ENCODE measurements around the gene MEIOC.
"Not testable (repeated sequence)": the region's sequence is repeated elsewhere in the genome, so short reads cannot be mapped to it uniquely, and the experiment has no call there.

The MEIOC gene

DNA sequence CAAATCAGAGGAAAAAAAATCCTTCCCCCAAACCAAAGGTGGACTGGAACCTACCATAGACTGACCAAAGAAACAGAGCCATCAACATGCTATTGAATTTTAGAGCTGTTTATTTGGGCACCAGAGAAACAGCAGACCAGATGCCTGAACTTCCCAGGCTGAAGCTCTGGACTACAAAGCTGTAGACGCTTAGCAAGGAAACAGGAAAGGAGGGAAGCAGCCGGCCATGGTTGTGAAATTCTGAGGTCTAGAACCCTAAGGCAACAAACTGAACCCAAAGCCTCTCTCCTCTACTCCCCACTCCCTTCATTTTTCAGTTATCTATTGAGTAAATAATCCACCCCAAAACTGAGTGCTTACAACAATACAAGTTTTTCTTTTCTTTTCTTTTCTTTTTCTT lies 45.4 kb upstream of the MEIOC start:
- Mint-ChIP-seq H3K4me1 (peaks cover 44% of the 10 kb centered on the region), H3K4me3 (no peak overlapping the region)

GRCh38 chr17:44614862-44615261 lies 41.4 kb upstream of the MEIOC start:
- Mint-ChIP-seq H3K27ac (no peak overlapping the region), H3K27me3 (ENCODE audit: low read depth) (peaks cover 4% of the 10 kb centered on the region), H3K4me1 (peaks cover 23% of the 10 kb centered on the region), H3K36me3 (ENCODE audit: low read depth) (no peaks in the 10 kb centered on the region), H3K9me3 (no peaks in the 10 kb centered on the region), H3K4me3 (no peak overlapping the region)
- no peak for TF ChIP-seq CTCF (IDR thresholded peaks at IDR 0.05; ENCODE audit: unreplicated experiment in 3 of 3)

More for the DNA sequence above, 45.4 kb upstream of the MEIOC start:
- TF ChIP-seq CTCF (IDR thresholded peaks at IDR 0.05; ENCODE audit: unreplicated experiment in 3 of 3), result no peak
- Mint-ChIP-seq H3K27ac (peak overlapping the region; percentile 79 to 86 (median 84)), H3K27me3 (ENCODE audit: low read depth) (peaks cover 4% of the 10 kb centered on the region), H3K36me3 (ENCODE audit: low read depth) (no peaks in the 10 kb centered on the region), H3K9me3 (no peaks in the 10 kb centered on the region)

DNA sequence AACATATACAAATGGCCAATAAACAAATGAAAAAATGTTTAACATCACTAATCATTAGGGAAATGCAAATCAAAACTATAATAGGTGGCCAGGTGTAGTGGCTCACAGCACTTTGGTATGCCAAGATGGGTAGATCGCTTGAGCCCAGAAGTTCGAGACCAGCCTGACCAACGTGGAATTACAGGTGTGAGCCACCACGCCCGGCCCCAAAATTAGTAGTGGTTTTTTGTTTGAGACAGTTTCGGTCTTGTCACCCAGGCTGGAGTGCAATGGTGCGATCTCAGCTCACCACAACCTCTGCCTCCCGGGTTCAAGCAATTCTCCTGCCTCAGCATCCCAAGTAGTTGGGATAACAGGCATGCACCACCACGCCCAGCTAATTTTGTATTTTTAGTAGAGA lies 37.6 kb upstream of the MEIOC start:
- H3K4me3 Mint-ChIP-seq; H3K27ac Mint-ChIP-seq; H3K4me1 Mint-ChIP-seq; H3K27me3 Mint-ChIP-seq (ENCODE audit: low read depth); H3K36me3 Mint-ChIP-seq (ENCODE audit: low read depth); H3K9me3 Mint-ChIP-seq: not testable (repeated sequence)

GRCh38 chr17:44623070-44623725 lies 33.1 kb upstream of the MEIOC start:
- no peak for TF ChIP-seq CTCF (IDR thresholded peaks at IDR 0.05; ENCODE audit: unreplicated experiment in 3 of 3)
- Mint-ChIP-seq H3K36me3 (ENCODE audit: low read depth) (no peaks in the 10 kb centered on the region), H3K27me3 (ENCODE audit: low read depth) (peaks cover 3% of the 10 kb centered on the region), H3K4me1 (peaks cover 16% of the 10 kb centered on the region), H3K9me3 (no peaks in the 10 kb centered on the region), H3K27ac (peak overlapping the region in 1 of 3 experiments; percentile 61), H3K4me3 (no peak overlapping the region)

DNA sequence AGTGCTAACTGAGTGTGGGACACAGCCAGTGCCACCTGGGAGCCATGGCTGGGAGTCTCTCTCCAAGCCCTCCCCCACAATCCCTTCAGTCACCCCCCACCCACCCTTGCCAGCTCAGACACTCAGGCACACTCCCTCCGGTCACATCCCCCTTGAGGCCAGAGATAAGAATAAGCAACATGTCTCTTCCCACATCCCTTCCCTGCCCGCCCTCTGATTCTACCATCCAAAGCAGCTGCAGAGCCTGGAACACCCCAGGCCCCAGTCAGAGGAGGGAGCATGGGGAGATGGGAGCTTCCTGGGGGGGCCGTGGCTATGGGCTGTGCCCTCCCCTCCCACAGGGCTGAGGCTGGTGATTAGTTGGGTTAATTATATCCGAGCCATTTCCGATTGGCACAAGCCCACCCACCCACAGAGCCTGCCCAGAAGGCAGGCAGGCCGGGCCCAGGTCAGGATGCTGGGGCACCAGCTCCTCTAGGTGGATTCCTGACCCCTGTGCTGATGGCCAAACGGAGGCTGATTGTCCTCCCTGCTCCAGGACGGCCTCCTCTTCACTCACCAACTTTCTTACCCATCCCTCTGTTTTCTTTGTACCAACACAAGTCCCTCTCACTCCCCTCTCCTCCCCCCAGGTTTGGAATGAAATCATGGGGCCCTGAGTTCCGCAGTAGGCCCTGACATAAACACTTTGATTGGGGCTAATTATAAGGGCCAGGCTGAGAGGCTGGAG lies 28.6 kb upstream of the MEIOC start:
- peak overlapping the region; percentile 39 to 65 (median 57) for H3K4me3 Mint-ChIP-seq
- H3K27me3 Mint-ChIP-seq (ENCODE audit: low read depth), result peaks cover 3% of the 10 kb centered on the region
- H3K36me3 Mint-ChIP-seq (ENCODE audit: low read depth), result no peaks in the 10 kb centered on the region
- H3K4me1 Mint-ChIP-seq, result peaks cover 31% of the 10 kb centered on the region
- peak overlapping the region; percentile 94 to 97 (median 95) for H3K27ac Mint-ChIP-seq
- no peak for TF ChIP-seq CTCF (IDR thresholded peaks at IDR 0.05; ENCODE audit: unreplicated experiment in 3 of 3)
- no peaks in the 10 kb centered on the region for H3K9me3 Mint-ChIP-seq

GRCh38 chr17:44628243-44629188 lies 27.8 kb upstream of the MEIOC start:
- TF ChIP-seq CTCF (IDR thresholded peaks at IDR 0.05; ENCODE audit: unreplicated experiment in 3 of 3), result no peak
- H3K27ac Mint-ChIP-seq, result peak overlapping the region; percentile 94 to 97 (median 95)
- H3K4me1 Mint-ChIP-seq, result peaks cover 31% of the 10 kb centered on the region
- no peaks in the 10 kb centered on the region for H3K36me3 Mint-ChIP-seq (ENCODE audit: low read depth)
- peak overlapping the region; percentile 46 to 65 (median 57) for H3K4me3 Mint-ChIP-seq
- no peaks in the 10 kb centered on the region for H3K9me3 Mint-ChIP-seq
- H3K27me3 Mint-ChIP-seq (ENCODE audit: low read depth), result peaks cover 3% of the 10 kb centered on the region

Data from nephron (organoid).